Ishikawa (cell line): ENCODE measurements around the gene PRSS33.

Experiments
- CEBPB ChIP-seq: IDR thresholded peaks from 2 replicates; pipeline ENCODE4 v1.6.1; 2012
- CREB1 ChIP-seq: IDR thresholded peaks from 2 replicates; pipeline ENCODE4 v1.6.1; 2012; ENCODE audit warnings: low read depth
- EGR1 ChIP-seq: IDR thresholded peaks from 2 replicates; pipeline ENCODE4 v1.6.1; 2012
- EP300 ChIP-seq: IDR thresholded peaks from 2 replicates; pipeline ENCODE4 v1.6.1; 2012; ENCODE audit warnings: borderline replicate concordance
- FOXM1 ChIP-seq: IDR thresholded peaks from 2 replicates; pipeline ENCODE4 v1.6.1; 2012; ENCODE audit warnings: low read depth, borderline replicate concordance
- MAX ChIP-seq: IDR thresholded peaks from 2 replicates; pipeline ENCODE4 v1.6.1; 2012
- NFIC ChIP-seq: IDR thresholded peaks from 2 replicates; pipeline ENCODE4 v1.6.1; 2012
- RAD21 ChIP-seq: IDR thresholded peaks from 2 replicates; pipeline ENCODE4 v1.6.1; 2012; ENCODE audit warnings: low read depth
- REST ChIP-seq: IDR thresholded peaks from 2 replicates; pipeline ENCODE4 v1.6.1; 2012; ENCODE audit warnings: low read depth, mild to moderate bottlenecking
- TAF1 ChIP-seq: IDR thresholded peaks from 2 replicates; pipeline ENCODE4 v1.6.1; 2012; ENCODE audit warnings: low read depth, mild to moderate bottlenecking
- TCF12 ChIP-seq: IDR thresholded peaks from 2 replicates; pipeline ENCODE4 v1.6.1; 2012; ENCODE audit warnings: low read depth
- TEAD4 ChIP-seq: IDR thresholded peaks from 2 replicates; pipeline ENCODE4 v1.6.1; 2012
- USF1 ChIP-seq: IDR thresholded peaks from 2 replicates; pipeline ENCODE4 v1.6.1; 2012
- YY1 ChIP-seq: IDR thresholded peaks from 2 replicates; pipeline ENCODE4 v1.6.1; 2012; ENCODE audit warnings: low read depth
- ZBTB7A ChIP-seq: IDR thresholded peaks from 2 replicates; pipeline ENCODE4 v1.6.1; 2012; ENCODE audit warnings: low read depth

The PRSS33 gene

GRCh38 chr16:2822496-2822895, 35.1 kb upstream of the PRSS33 start:
- TF ChIP-seq EP300 (no peak), CEBPB (no peak), USF1 (no peak), EGR1 (no peak), MAX (no peak)

- no peak for TF ChIP-seq CREB1
- TF ChIP-seq FOXM1 = no peak
- no peak for TF ChIP-seq MAX
- no peak for TF ChIP-seq YY1
- no peak for TF ChIP-seq EGR1
These were observed 34.8 kb upstream of the PRSS33 start for GRCh38 chr16:2822158-2822495.

- no peak for TF ChIP-seq FOXM1
- TF ChIP-seq MAX = no peak
- TF ChIP-seq TEAD4 = no peak
- TF ChIP-seq RAD21 = no peak
- no peak for TF ChIP-seq REST
These were observed 34.3 kb upstream of the PRSS33 start for GRCh38 chr16:2821487-2822157.

GRCh38 chr16:2820836-2821486, 33.6 kb upstream of the PRSS33 start:
- no peak for TF ChIP-seq ZBTB7A
- TF ChIP-seq TCF12 = no peak
- TF ChIP-seq MAX = no peak
- TF ChIP-seq REST = no peak
- TF ChIP-seq CREB1 = no peak
- no peak for TF ChIP-seq NFIC
- TF ChIP-seq EP300 = no peak
- no peak for TF ChIP-seq CEBPB
- no peak for TF ChIP-seq TEAD4

GRCh38 chr16:2819939-2820835, 32.8 kb upstream of the PRSS33 start:
- TF ChIP-seq CEBPB (no peak), ZBTB7A (no peak), YY1 (no peak), TCF12 (no peak), TEAD4 (no peak), CREB1 (no peak), MAX (no peak), EP300 (no peak), USF1 (no peak), NFIC (no peak), RAD21 (no peak), EGR1 (no peak), REST (no peak), TAF1 (no peak), FOXM1 (no peak)
